D341Med (cell line): ENCODE measurements around the gene GPSM1.
A peak's percentile ranks its signal among the peaks of the same experiment; 100 is the strongest.

Source experiments
- DNase-seq: peaks from one replicate; pipeline ENCODE4 v3.0.0; 2012; ENCODE audit warnings: low spot score

GPSM1 gene

GRCh38 chr9:136361754-136362449, 34.6 kb downstream of the GPSM1 start:
- DNase-seq: no peak

GRCh38 chr9:136362450-136362784, 35.1 kb downstream of the GPSM1 start:
- DNase-seq: no peak

GRCh38 chr9:136363106-136363948, 36.0 kb downstream of the GPSM1 start, which contains the start of gene DNLZ:
DNLZ (minus strand) TSS chr9:136363744; CDS start chr9:136363714, 30 bp downstream.
- peak; percentile 97 for DNase-seq

GRCh38 chr9:136363949-136364748, 36.8 kb downstream of the GPSM1 start:
- DNase-seq: no peak

- DNase-seq: no peak
These were observed 37.8 kb downstream of the GPSM1 start for GRCh38 chr9:136364942-136365774.

GRCh38 chr9:136365775-136366222, 38.5 kb downstream of the GPSM1 start:
- DNase-seq: no peak

GRCh38 chr9:136366826-136367225, 39.5 kb downstream of the GPSM1 start:
- DNase-seq: no peak

- no peak for DNase-seq
These were observed 40.2 kb downstream of the GPSM1 start for GRCh38 chr9:136367296-136368145.

- no peak for DNase-seq
These were observed 40.9 kb downstream of the GPSM1 start for GRCh38 chr9:136368190-136368589.

- DNase-seq: no peak
These were observed 42.7 kb downstream of the GPSM1 start for GRCh38 chr9:136370037-136370436.

- no peak for DNase-seq
These were observed 43.6 kb downstream of the GPSM1 start for GRCh38 chr9:136370687-136371532.

GRCh38 chr9:136371533-136371880, 44.2 kb downstream of the GPSM1 start:
- no peak for DNase-seq

- no peak for DNase-seq
These were observed 44.7 kb downstream of the GPSM1 start for GRCh38 chr9:136372006-136372405.

GRCh38 chr9:136372561-136373299, 45.4 kb downstream of the GPSM1 start:
- no peak for DNase-seq

- no peak for DNase-seq
These were observed 46.2 kb downstream of the GPSM1 start, which contains the start of gene CARD9 for GRCh38 chr9:136373300-136374182. CARD9 (minus strand) TSS chr9:136373669; CDS start chr9:136372078, 1,591 bp downstream.

GRCh38 chr9:136374183-136374575, 46.8 kb downstream of the GPSM1 start:
- no peak for DNase-seq

GRCh38 chr9:136375096-136375495, 47.8 kb downstream of the GPSM1 start:
- DNase-seq: no peak

- DNase-seq: no peak
These were observed 49.1 kb downstream of the GPSM1 start for GRCh38 chr9:136376457-136376856.
